Omental fat pad (tissue), 4 donors: Measurements from ENCODE around the gene TBC1D13. TPM values are rescaled to one million over a fixed set of nuclear protein-coding genes. Genes with fewer than 3 reads are reported as not detected.

ENCODE experiments used
- ATAC-seq: fragments of 150-250 bp; one replicate; pipeline ENCODE4 v1.9.1; 2016; ENCODE audit warnings: mild to moderate bottlenecking, moderate library complexity; ENCODE audit not compliant: low FRiP score
- DNase-seq: peaks from one replicate; pipeline ENCODE4 v3.0.0-alpha.2; 2019; ENCODE audit warnings: low spot score
- CTCF ChIP-seq, 3 donors: fragments of 450-650 bp; IDR thresholded peaks; one replicate each; pipeline ENCODE4 v1.5.1; 2016 to 2017; ENCODE audit warnings: antibody characterized with exemption in 3 of 3, mild to moderate bottlenecking in 3 of 3, moderate library complexity in 2 of 3
- total RNA-seq, 4 donors: library from RNA; depleted of rRNA; stranded (reverse); fragments of >200 nt; gene quantifications; one replicate each; pipeline ENCODE4 v1.1.0, GENCODE V29; 2016

Gene TBC1D13
- total RNA-seq, 4 donors from 2014 or later, result 12.1 to 21.4 (median 14.9) TPM

DNA sequence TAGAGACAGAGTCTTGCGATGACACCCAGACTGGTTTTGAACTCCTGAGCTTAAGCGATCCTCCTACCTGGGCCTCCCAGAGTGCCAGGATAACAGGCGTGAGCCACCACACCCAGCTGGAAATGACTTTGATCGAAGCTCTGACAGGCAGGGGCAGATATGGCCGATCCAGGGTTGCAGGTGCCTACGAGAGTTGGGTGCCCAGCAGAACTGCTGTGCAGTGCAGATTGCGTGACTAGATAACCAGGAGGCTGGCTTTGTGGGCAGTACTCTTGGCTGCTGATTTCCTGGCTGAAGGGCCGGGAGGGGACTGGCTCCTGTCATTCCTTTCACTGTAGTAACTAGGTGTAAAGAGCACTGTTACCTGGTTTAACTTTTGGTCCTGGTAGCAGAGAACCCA lies 11.8 kb downstream of the TBC1D13 start:
- DNase-seq (no peak), ATAC-seq (no peak)
- TF ChIP-seq CTCF (IDR thresholded peaks at IDR 0.05), result no peak

GRCh38 chr9:128800061-128800460 lies 13.0 kb downstream of the TBC1D13 start:
- DNase-seq (no peak), ATAC-seq (no peak)
- no peak for TF ChIP-seq CTCF (IDR thresholded peaks at IDR 0.05)

- ATAC-seq, result no peak
- no peak for TF ChIP-seq CTCF (IDR thresholded peaks at IDR 0.05)
- DNase-seq, result no peak
Observed at GRCh38 chr9:128802482-128802881, 15.4 kb downstream of the TBC1D13 start.

DNA sequence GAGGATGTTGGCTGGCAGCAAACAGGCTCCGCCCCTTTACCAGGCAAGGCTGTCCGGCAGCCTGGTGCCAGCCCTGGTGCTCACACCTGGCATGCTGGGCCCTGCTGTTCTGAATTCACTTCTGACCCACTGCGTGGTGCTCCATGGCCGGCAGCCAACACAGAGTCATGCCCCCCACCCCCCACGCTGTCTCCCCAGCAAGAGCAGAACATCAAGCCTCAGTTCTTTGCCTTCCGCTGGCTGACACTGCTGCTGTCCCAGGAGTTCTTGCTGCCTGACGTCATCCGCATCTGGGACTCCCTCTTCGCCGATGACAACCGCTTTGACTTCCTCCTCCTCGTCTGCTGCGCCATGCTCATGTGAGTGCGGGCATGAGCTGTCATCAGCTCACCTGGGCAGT lies 18.6 kb downstream of the TBC1D13 start:
- no peak for TF ChIP-seq CTCF (IDR thresholded peaks at IDR 0.05)
- ATAC-seq, result no peak
- DNase-seq, result no peak

GRCh38 chr9:128807827-128808226 lies 20.8 kb downstream of the TBC1D13 start:
- ATAC-seq (no peak), DNase-seq (no peak)
- no peak for TF ChIP-seq CTCF (IDR thresholded peaks at IDR 0.05)

DNA sequence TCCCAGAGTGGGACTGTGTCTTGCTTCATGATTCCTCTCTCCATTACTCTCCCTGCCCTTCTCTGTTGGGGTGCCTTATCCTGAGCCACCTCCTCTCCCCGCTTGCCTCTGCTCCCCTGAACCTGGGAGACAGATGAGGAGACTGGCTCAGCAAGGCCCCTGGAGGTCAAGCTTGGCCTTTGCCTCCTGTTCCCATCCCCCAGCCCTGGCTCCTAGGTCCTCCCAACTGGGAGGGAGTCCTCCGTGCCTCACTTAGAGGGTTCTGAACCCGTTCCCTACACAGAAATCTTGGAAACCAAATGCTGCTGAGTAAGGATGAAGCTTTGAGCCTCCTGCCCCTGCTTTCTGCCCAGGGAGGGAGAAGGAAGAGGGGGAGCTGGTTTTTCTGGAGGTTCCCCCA lies 21.5 kb downstream of the TBC1D13 start:
- no peak for TF ChIP-seq CTCF (IDR thresholded peaks at IDR 0.05)
- ATAC-seq, result no peak
- no peak for DNase-seq

DNA sequence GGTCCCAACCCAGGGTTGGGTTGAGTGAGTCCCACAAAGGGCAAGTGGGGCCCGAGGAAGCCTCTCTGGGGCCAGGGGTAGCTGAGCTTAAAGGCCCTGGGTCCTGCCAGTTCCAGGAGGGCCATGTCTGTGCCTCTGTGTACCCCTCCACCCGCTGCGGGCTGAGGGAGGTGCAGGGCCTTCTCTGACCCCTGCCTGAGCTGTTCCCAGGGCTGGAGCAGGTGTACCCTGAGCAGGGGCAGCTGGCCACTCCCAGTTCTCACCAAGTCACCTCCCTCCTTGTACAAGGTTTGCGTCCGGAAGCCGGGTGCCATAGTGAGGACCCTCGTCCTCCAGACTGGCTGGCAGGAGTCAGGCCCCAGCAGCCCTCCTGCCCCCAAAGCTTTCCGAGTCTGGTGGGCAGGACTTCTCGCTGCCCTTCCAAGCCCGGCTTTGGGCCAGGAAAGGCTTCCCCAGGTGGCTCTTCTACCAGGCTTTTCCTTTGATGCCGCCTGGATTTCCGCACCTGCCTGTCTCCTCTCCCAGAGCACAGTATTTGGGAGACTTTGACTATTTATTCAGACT lies 22.1 kb downstream of the TBC1D13 start:
- DNase-seq (no peak), ATAC-seq (no peak)
- TF ChIP-seq CTCF (IDR thresholded peaks at IDR 0.05), result no peak
